Mesodermal cell (in vitro differentiated cells): Measurements from ENCODE around the gene SLC15A1.
"Not testable (repeated sequence)": the region's sequence is repeated elsewhere in the genome, so short reads cannot be mapped to it uniquely, and the experiment has no call there.

ENCODE experiments used
- H3K27ac ChIP-seq: 2 replicates; pipeline ENCODE4 v1.7.0; 2013; ENCODE audit warnings: mild to moderate bottlenecking, low read depth, low read length, moderate library complexity; ENCODE audit not compliant: severe bottlenecking
- H3K36me3 ChIP-seq: 2 replicates; pipeline ENCODE4 v1.7.1; 2013; ENCODE audit warnings: mild to moderate bottlenecking, low read length, moderate library complexity; ENCODE audit not compliant: control insufficient read depth, insufficient read depth
- H3K4me1 ChIP-seq: one replicate; pipeline ENCODE4 v1.7.1; 2013; ENCODE audit warnings: mild to moderate bottlenecking, low read length; ENCODE audit not compliant: insufficient read depth, control insufficient read depth, poor library complexity, severe bottlenecking
- H3K4me3 ChIP-seq: 2 replicates; pipeline ENCODE4 v1.7.0; 2013; ENCODE audit warnings: low read length, control low read depth, mild to moderate bottlenecking; ENCODE audit not compliant: insufficient read depth, poor library complexity, severe bottlenecking; ENCODE audit errors: extremely low read depth
- H3K9me3 ChIP-seq: 2 replicates; pipeline ENCODE4 v1.7.1; 2013; ENCODE audit warnings: mild to moderate bottlenecking, low read length, moderate library complexity; ENCODE audit not compliant: control insufficient read depth
- WGBS, 2 experiments: methylation state at CpG; one replicate each; pipeline ENCODE4 v1.1.5; 2013; ENCODE audit warnings: missing lambda C conversion rate in 2 of 2; ENCODE audit not compliant: insufficient coverage in 2 of 2; 5-methylcytosine and 5-hydroxymethylcytosine counted together

Gene SLC15A1

DNA sequence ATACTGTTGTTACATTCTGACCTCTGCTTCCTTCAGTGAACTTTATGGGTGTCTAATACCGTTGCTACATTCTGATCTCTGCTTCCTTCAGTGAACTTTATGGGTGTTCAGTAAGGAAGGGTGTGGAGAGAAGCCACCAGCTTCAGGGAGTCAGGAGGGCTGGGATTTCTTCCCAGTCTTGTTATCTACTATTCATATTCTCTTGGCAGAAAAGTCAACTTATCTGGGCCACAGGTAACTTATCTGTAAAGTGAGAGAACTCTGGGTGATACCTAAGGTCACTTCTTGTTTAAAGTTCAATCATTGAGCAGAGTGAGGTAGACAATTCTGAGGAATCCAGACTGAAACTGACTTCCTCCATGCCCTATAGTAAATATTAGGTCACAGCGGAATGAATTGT, 104.3 kb downstream of the SLC15A1 start:
- Histone ChIP-seq H3K36me3 (no peaks in the 10 kb centered on the region), H3K9me3 (no peaks in the 10 kb centered on the region), H3K4me1 (no peaks in the 10 kb centered on the region), H3K27ac (no peak overlapping the region), H3K4me3 (no peak overlapping the region)
- no CpG with 5 or more reads among the region's 2 CpGs for WGBS, 2 experiments

DNA sequence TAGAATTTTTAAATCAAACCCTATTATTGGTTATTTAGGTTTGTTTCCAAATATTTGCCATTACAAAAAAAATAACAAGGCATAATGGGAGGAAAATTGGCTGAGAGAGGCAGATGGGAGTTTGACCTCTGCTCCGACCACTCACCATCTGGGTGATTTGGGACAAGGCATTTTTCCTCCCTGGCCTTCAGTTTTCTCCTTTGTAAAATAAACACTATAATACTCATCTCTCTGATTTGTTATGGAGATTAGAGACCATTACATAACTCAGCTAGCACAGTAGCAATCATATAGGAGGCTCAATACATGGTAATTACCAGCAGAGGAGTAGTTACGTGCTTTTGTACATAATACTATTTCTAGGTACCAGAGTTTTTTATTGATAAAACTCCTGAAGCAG, 105.4 kb downstream of the SLC15A1 start:
- no CpG with 5 or more reads among the region's 2 CpGs for WGBS, 2 experiments

DNA sequence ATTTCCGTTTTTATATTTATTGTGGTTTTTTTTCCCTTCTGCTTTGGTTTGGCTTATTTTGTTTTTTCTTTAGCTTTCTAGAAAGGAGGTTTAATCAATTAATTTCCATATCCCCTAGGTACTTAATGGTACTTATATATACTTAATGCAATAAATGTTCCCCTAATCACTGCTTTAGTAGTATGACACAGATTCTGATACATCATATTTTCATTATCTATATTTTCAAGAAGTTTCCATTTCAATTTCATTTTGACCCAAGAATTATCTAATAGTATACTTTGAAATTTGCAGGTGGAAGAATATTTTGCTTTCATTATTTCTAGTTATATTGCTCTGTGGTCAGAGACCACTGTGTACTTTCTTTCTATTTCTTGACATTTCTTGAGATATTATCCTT, 109.0 kb downstream of the SLC15A1 start:
- H3K36me3 ChIP-seq: no peaks in the 10 kb centered on the region
- WGBS, 2 experiments: no CpG with 5 or more reads among the region's 1 CpG
- no peak overlapping the region for H3K4me3 ChIP-seq
- H3K4me1 ChIP-seq: no peaks in the 10 kb centered on the region
- no peak overlapping the region for H3K27ac ChIP-seq
- H3K9me3 ChIP-seq: no peaks in the 10 kb centered on the region

More for the DNA sequence above, 105.4 kb downstream of the SLC15A1 start:
- no peaks in the 10 kb centered on the region for H3K9me3 ChIP-seq
- H3K36me3 ChIP-seq: no peaks in the 10 kb centered on the region
- no peaks in the 10 kb centered on the region for H3K4me1 ChIP-seq
- no peak overlapping the region for H3K27ac ChIP-seq
- H3K4me3 ChIP-seq: no peak overlapping the region

DNA sequence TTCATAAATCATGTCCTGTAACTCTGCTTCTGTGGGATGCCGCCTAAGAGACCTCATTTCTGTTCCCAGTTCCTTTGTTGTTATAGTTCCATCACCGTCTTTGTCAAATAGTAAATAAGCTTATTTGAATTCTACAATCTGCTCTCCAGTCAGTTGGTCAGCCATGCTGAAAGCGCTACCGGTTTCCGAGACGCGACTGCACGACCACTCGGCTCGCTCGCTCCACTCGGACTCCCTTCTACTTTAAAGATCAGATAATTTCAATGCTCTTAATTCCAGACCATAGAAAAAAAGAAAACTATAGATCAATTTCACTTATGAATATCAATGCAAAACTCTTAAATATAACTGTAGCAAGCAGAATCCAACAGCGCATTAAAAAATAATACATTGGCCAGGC, 111.4 kb downstream of the SLC15A1 start:
- Histone ChIP-seq H3K4me3 (no peak overlapping the region), H3K27ac (no peak overlapping the region), H3K4me1 (no peaks in the 10 kb centered on the region), H3K36me3 (no peaks in the 10 kb centered on the region), H3K9me3 (no peaks in the 10 kb centered on the region)
- 98 to 99% methylated on average over 8 to 13 of the region's 13 CpGs for WGBS, 2 experiments

DNA sequence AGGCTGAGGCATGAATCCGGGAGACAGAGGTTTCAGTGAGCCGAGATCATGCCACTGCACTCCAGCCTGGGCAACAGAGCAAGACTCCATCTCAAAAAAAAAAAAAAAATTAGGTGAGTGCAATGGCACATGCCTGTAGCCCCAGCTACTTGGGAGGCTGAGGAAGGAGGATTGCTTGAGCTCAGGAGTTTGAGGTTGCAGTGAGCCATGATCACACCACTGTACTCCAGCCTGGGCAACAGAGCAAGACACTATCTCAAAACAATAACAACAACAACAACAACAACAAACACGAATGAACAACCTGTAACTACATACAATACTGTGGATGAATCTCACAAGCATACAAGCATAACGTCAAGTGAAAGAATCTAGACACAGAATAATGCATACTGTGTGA, 112.7 kb downstream of the SLC15A1 start:
- H3K4me3 ChIP-seq, H3K27ac ChIP-seq, H3K4me1 ChIP-seq, H3K36me3 ChIP-seq, H3K9me3 ChIP-seq: not testable (repeated sequence)
- WGBS, 2 experiments: 84 to 100% methylated on average over 1 to 2 of the region's 4 CpGs

DNA sequence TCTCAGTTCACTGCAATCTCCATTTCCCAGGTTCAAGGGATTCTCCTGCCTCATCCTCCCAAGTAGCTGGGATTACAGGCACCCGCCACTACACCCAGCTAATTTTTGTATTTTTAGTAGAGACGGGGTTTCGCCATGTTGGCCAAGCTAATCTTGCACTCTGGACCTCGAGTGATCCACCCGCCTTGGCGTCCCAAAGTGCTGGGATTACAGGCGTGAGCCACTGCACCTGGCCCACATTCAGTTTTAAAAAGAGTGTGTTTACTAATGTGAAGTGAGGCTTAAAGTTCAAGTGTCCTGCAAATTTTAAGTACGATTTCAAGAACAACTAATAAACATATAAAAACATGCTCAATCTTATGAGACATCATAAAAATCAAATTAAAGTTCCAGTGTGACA, 114.1 kb downstream of the SLC15A1 start:
- not testable (repeated sequence) for H3K4me3 ChIP-seq, H3K36me3 ChIP-seq, H3K9me3 ChIP-seq, H3K27ac ChIP-seq, H3K4me1 ChIP-seq
- 89 to 90% methylated on average over 7 to 8 of the region's 8 CpGs for WGBS, 2 experiments
